CD4-positive, alpha-beta T cell treated with Interleukin-4 for 1 hour (primary cell): ENCODE data around the gene CYB5R3.

ENCODE experiments used
- DNase-seq, 2 donors: peaks; one replicate each; pipeline ENCODE4 v3.0.0-alpha.2; 2020 to 2022

Gene CYB5R3

GRCh38 chr22:42649246-42650099, at the start of gene CYB5R3:
TSS of gene CYB5R3 (minus strand) at chr22:42649392. CDS start at chr22:42649315, 77 bp downstream.
- peak; percentile 76 to 80 for DNase-seq

GRCh38 chr22:42697542-42698013, 48.4 kb upstream of the CYB5R3 start:
- no peak for DNase-seq

DNA sequence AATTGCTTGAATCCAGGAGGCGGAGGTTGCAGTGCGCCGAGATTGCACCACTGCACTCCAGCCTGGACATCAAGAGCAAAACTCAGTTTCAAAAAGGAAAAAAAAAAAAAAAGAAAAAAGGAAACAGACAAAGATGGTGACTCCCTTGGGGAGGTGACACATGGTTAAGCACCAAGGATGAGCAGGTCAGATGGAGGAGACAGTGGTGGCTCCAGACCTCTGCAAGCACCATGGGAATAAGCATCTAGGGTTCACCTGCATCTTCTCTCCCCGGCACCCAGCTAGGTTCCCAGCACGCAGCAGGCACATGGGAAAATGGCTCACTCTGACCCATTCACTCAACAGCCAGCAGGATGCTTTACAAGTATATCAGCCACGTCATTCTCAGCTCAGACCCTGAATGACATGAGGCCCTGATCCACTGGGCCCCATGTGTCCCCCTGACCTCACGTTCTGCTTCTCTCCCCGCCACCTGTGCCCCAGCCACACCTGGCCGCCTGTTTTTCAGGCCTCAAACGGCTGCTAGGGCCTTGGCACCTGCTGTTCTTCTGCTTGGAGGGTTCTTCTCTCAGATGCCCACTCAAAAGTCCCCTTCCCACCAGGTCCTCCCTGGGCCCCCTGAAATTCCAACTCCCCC, 47.3 kb upstream of the CYB5R3 start:
- DNase-seq: no peak

DNA sequence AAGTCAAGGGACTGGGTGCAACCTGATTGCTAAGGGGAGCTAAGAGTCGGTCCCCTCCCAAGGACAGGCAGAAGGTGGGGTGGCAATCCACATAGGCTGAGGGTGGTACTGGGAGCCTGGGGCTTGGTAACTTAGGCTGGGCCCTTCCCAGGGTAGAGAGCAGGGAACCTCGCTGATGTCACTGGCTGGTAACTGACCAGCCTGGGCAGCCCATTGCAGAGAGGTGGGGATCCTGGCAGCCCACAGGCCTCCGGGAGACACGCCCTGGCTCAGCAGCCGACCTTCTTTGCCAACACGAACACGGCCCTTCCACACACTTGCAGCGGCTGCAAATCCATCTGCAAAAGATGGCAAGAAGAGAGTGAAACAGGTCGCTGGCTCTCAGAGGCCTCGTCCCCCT, 46.1 kb upstream of the CYB5R3 start:
- DNase-seq: no peak

- no peak for DNase-seq
These were observed 44.8 kb upstream of the CYB5R3 start for GRCh38 chr22:42693763-42694683.

DNA sequence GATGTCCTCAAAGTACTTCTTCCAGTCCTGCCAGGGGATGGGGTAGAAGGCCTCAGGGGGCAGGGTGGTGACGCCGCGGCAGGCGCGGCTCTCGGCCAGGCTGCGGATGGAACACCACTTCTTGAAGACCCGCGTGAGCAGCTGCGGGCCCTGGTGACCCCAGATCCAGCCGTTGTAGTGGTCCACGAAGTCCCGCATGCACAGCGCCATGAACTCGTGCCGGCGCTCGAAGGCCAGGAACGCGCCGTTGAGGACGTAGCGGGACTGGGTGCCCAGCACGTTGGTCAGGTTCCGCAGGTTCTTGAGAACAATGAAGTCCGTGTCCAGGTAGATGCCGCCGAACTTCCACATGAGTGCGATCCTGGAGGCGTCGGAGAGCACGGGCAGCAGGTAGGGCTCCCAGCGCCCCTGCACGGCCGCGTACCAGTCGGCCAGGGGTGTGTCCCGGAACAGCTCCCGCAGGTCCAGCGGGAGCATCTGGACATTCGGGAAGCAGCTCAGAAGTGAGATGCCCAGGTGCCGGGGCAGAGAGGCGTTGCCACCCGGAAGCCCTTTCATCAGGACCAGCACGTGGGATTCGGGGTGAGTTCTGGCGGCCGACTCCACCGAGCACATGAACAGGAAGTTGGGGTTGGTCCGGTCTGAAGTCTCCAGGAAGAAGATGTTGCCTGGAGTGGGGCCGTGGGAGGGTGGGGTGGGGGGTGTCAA, 44.0 kb upstream of the CYB5R3 start:
- no peak for DNase-seq

- peak in 1 of 2 donors; percentile 25 for DNase-seq
These were observed 43.3 kb upstream of the CYB5R3 start for GRCh38 chr22:42692239-42693054.

- DNase-seq: no peak
These were observed 42.2 kb upstream of the CYB5R3 start for GRCh38 chr22:42691440-42691839.

- no peak for DNase-seq
These were observed 39.3 kb upstream of the CYB5R3 start for GRCh38 chr22:42688241-42689211.

DNA sequence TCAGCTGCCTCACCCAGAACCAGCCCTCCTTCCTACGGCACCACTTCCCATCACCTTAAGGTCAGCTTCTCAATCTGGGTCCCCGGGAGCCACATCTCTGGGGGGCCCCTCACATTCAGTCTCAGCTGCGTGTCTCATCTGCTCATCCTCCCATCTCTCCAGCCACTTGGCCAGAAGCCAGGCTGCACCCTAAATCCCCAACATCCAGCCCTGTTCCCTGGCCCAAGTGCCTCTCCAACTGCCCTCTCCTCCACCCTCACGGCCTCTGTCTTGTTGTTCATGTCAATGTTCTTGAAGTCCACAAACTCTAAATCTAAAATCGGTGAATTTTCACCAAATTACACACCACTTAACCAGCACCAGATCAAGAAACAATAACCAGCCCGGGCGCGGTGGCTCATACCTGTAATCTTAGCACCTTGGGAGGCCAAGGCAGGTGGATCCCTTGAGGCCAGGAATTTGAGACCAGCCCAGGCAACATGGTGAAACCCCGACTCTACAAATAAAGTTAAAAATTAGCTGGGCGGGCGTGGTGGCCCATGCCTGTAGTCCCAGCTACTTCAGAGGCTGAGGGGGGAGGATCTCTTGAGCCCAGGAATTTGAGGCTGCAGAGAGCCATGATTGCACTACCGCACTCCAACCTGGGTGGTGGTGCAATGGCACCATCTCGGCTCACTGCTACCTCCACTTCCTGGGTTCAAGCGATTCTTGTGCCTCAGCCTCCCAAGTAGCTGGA, 37.7 kb upstream of the CYB5R3 start:
- no peak for DNase-seq

- no peak for DNase-seq
These were observed 36.9 kb upstream of the CYB5R3 start for GRCh38 chr22:42685941-42686653.

- no peak for DNase-seq
These were observed 35.4 kb upstream of the CYB5R3 start for GRCh38 chr22:42684462-42685195.

GRCh38 chr22:42683578-42684283, 34.5 kb upstream of the CYB5R3 start:
- no peak for DNase-seq

- DNase-seq: no peak
These were observed 33.1 kb upstream of the CYB5R3 start for GRCh38 chr22:42682113-42682851.

GRCh38 chr22:42680648-42681047, 31.5 kb upstream of the CYB5R3 start:
- DNase-seq: peak in 1 of 2 donors; percentile 50

DNA sequence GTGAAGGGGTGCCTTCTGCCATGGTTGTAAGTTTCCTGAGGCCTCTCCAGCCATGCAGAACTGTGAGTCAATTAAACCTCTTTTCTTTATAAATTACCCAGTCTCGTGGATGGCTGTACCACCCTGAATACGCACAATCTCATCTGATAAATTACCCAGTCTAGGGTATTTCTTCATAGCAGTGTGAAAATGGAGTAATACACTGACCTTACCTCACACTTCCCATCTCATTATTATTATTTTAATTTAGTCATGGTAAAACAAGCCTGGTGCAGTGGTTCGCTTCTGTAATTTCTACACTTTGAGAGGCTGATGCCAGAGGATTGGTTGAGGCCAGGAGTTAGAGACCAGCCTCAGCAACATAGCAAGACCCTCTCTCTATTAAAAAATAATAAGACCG, 30.5 kb upstream of the CYB5R3 start:
- DNase-seq: no peak

DNA sequence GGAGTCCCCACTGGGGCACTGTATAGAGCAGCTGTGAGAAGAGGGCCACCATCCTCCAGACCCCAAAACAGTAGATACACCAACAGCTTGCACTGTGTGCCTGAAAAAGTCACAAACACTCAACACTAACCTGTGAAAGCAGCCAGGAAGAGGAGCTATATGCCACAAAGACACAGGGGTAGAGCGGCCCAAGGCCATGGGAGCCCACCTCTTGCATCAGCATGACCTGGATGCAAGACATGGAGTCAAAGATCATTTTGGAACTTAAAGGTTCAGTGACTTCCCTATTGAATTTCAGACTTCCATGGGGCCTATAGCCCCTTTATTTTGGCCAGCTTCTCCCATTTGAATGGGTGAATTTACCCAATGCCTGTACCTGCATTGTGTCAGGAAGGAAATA, 29.7 kb upstream of the CYB5R3 start:
- no peak for DNase-seq
